CD4-positive, alpha-beta memory T cell (primary cell): ENCODE data around the gene C6orf15. TPM values are rescaled to one million over a fixed set of nuclear protein-coding genes. Genes with fewer than 3 reads are reported as not detected.

ENCODE experiments used
- CTCF ChIA-PET: fragments of 350-600 bp; sonication (Branson Sonifier 250); formaldehyde crosslinking; loops from one replicate; lab custom pipeline; 2021; ENCODE audit warnings: inconsistent platforms; ENCODE audit not compliant: partially characterized antibody; lab: Charles Lee
- POLR2A ChIA-PET: fragments of 350-600 bp; sonication (Branson Sonifier 250); formaldehyde crosslinking; loops from one replicate; lab custom pipeline; 2021; ENCODE audit not compliant: partially characterized antibody; lab: Charles Lee
- DNase-seq, 5 donors: peaks; one replicate each; pipeline versions ENCODE4 v3.0.0 to v3.0.0-alpha.2; 2020 to 2022; ENCODE audit warnings: mixed read lengths in 1 of 5
- H3K27ac ChIP-seq: one replicate; pipeline ENCODE4 v1.7.0; 2013; ENCODE audit warnings: low read depth, low read length
- H3K27me3 ChIP-seq: 2 replicates; pipeline ENCODE4 v1.7.0; 2013; ENCODE audit warnings: mild to moderate bottlenecking, low read length, moderate library complexity; ENCODE audit not compliant: insufficient read depth
- H3K36me3 ChIP-seq: 2 replicates; pipeline ENCODE4 v1.7.0; 2013; ENCODE audit warnings: mild to moderate bottlenecking, low read length, moderate library complexity; ENCODE audit not compliant: insufficient read depth
- H3K4me1 ChIP-seq: 2 replicates; pipeline ENCODE4 v1.7.0; 2013; ENCODE audit warnings: mild to moderate bottlenecking, low read length, moderate library complexity; ENCODE audit not compliant: insufficient read depth
- H3K4me3 ChIP-seq, 2 donors: one replicate each; pipeline ENCODE4 v1.7.0; 2013; ENCODE audit warnings: low read length in 2 of 2, mild to moderate bottlenecking in 1 of 2
- H3K9me3 ChIP-seq, 2 donors: one replicate each; pipeline ENCODE4 v1.7.0; 2013; ENCODE audit warnings: low read length in 2 of 2, control low read depth in 1 of 2; ENCODE audit not compliant: control insufficient read depth in 1 of 2
- H3K27ac Mint-ChIP-seq, 7 donors: one replicate each; pipeline ENCODE4 v1.8.0; 2020 to 2021; ENCODE audit warnings: mixed read lengths in 7 of 7, mild to moderate bottlenecking in 6 of 7, inconsistent platforms in 3 of 7, moderate library complexity in 3 of 7
- H3K27me3 Mint-ChIP-seq, 2 donors: one replicate each; pipeline ENCODE4 v1.8.0; 2020 to 2021; ENCODE audit warnings: mixed read lengths in 2 of 2
- H3K36me3 Mint-ChIP-seq, 2 donors: one replicate each; pipeline ENCODE4 v1.8.0; 2020 to 2021; ENCODE audit warnings: mixed read lengths in 2 of 2, inconsistent platforms in 1 of 2, mild to moderate bottlenecking in 1 of 2
- H3K4me1 Mint-ChIP-seq, 4 donors: one replicate each; pipeline ENCODE4 v1.8.0; 2020 to 2021; ENCODE audit warnings: mixed read lengths in 4 of 4, mild to moderate bottlenecking in 1 of 4
- H3K4me3 Mint-ChIP-seq, 8 donors: one replicate each; pipeline ENCODE4 v1.8.0; 2020 to 2021; ENCODE audit warnings: mixed read lengths in 8 of 8, mild to moderate bottlenecking in 7 of 8, moderate library complexity in 6 of 8, inconsistent platforms in 3 of 8
- H3K9me3 Mint-ChIP-seq, 8 donors: one replicate each; pipeline ENCODE4 v1.8.0; 2020 to 2021; ENCODE audit warnings: mixed read lengths in 8 of 8, mild to moderate bottlenecking in 5 of 8, inconsistent platforms in 3 of 8, moderate library complexity in 1 of 8
- intact Hi-C: fragments of 100-400 bp; cut with micrococcal nuclease; formaldehyde crosslinking; loops from one replicate; pipeline ENCODE4 v1.15.1; 2023
- polyA plus RNA-seq, 2 donors: library from polyadenylated mRNA; unstranded; fragments of 300-500 nt; fragmentation: Illumina TruSeq; gene quantifications; one replicate each; pipeline ENCODE4 v1.2.3, GENCODE V29; 2021
- total RNA-seq, 2 experiments: library from RNA; stranded (reverse); gene quantifications; one replicate each; pipeline ENCODE4 v1.2.3, GENCODE V29; 2021

C6orf15 gene
- total and polyA plus RNA-seq, 4 experiments from 2014 or later = not detected

DNA sequence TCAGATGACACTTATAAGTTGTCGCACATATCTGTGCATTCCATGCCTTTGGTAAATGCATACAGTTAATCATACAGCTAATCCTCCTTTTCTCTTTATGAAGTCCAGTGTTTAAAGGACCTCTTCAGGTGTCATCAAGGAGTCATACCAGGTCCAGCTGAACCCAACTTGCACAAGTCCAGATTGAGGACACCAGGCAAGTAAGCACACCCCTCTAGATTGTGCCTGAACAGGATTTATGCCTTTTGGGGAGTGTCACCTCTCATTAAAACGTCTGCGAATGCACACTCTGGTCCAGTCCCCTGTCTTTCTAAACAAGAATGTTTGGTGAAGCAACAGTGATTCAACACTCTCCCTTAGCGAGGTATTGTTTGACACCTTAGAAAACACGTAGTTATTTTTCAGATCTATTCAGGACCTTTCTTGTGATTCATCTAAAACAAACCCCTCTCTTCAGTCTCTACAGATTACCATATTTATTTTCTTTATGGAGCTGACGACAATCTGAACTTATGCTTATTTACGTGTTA lies 48.4 kb downstream of the C6orf15 start:
- Histone ChIP-seq H3K9me3 (no peaks in the 10 kb centered on the region), H3K36me3 (no peaks in the 10 kb centered on the region), H3K4me1 (no peaks in the 10 kb centered on the region), H3K27ac (no peak overlapping the region), H3K4me3 (no peak overlapping the region), H3K27me3 (no peaks in the 10 kb centered on the region)
- H3K36me3 Mint-ChIP-seq = no peaks in the 10 kb centered on the region
- peaks cover 4 to 9% of the 10 kb centered on the region in 2 donors for H3K27me3 Mint-ChIP-seq
- ChIA-PET CTCF (interaction anchor here (1.3 to 2.1 kb wide), 2 partner anchors 16 to 26 kb away, joined by 5 to 8 read pairs; no protein-coding TSS in a partner anchor), POLR2A (no interaction called here)
- DNase-seq = no peak
- H3K4me1 Mint-ChIP-seq = peaks cover 0 to 2% (median 0%) of the 10 kb centered on the region in 4 donors
- peak overlapping the region in 1 of 7 donors; percentile 50 for H3K27ac Mint-ChIP-seq
- H3K9me3 Mint-ChIP-seq = peaks cover 0 to 1% (median 0%) of the 10 kb centered on the region in 8 donors
- H3K4me3 Mint-ChIP-seq = no peak overlapping the region
- intact Hi-C loops = no loop called here

Other genes with a start within 250 kb of the C6orf15 start
- 10 to 100 TPM; 10.2 to 13.1 TPM for gene DDR1, start 228.1 kb downstream of the C6orf15 start, total RNA-seq
- 1 to 10 TPM; 1.4 to 3.1 TPM for gene DDR1, start 228.1 kb downstream of the C6orf15 start, polyA plus RNA-seq
- gene GTF2H4, start 204.4 kb downstream of the C6orf15 start, total RNA-seq = 10 to 100 TPM; 36.5 to 39.7 TPM
- 1 to 10 TPM; 3.7 to 9.5 TPM for gene GTF2H4, start 204.4 kb downstream of the C6orf15 start, polyA plus RNA-seq
- gene VARS2, start 198.3 kb downstream of the C6orf15 start, total RNA-seq = 10 to 100 TPM; 34.9 to 37.8 TPM
- 10 to 100 TPM; 16.3 to 17.0 TPM for gene VARS2, start 198.3 kb downstream of the C6orf15 start, polyA plus RNA-seq
- gene SFTA2, start 180.4 kb downstream of the C6orf15 start, total RNA-seq = under 1 TPM in 1 of 2 experiments, not detected in 1; 0.44 TPM
- gene SFTA2, start 180.4 kb downstream of the C6orf15 start, polyA plus RNA-seq = not detected
- gene MUCL3, start 171.6 kb downstream of the C6orf15 start, total RNA-seq = not detected
- gene MUCL3, start 171.6 kb downstream of the C6orf15 start, polyA plus RNA-seq = not detected
- not detected for gene MUC21, start 128.9 kb downstream of the C6orf15 start, total RNA-seq
- gene MUC21, start 128.9 kb downstream of the C6orf15 start, polyA plus RNA-seq = not detected
- gene MUC22, start 102.1 kb downstream of the C6orf15 start, total RNA-seq = not detected
- not detected for gene MUC22, start 102.1 kb downstream of the C6orf15 start, polyA plus RNA-seq
- not detected for gene PSORS1C1, start 2.2 kb upstream of the C6orf15 start, total RNA-seq
- gene PSORS1C1, start 2.2 kb upstream of the C6orf15 start, polyA plus RNA-seq = under 1 TPM in 1 of 2 donors, not detected in 1; 0.60 TPM
- not detected for gene CDSN, start 7.9 kb upstream of the C6orf15 start, total RNA-seq
- gene CDSN, start 7.9 kb upstream of the C6orf15 start, polyA plus RNA-seq = not detected
- gene PSORS1C2, start 26.5 kb upstream of the C6orf15 start, total RNA-seq = not detected
- gene PSORS1C2, start 26.5 kb upstream of the C6orf15 start, polyA plus RNA-seq = not detected
- gene CCHCR1, start 45.2 kb upstream of the C6orf15 start, total RNA-seq = 10 to 100 TPM; 29.8 to 30.5 TPM
- 1 to 10 TPM; 3.4 to 8.0 TPM for gene CCHCR1, start 45.2 kb upstream of the C6orf15 start, polyA plus RNA-seq
- gene TCF19, start 46.0 kb upstream of the C6orf15 start, total RNA-seq = 1 to 10 TPM; 9.0 to 9.9 TPM
- 1 to 10 TPM; 6.2 to 6.8 TPM for gene TCF19, start 46.0 kb upstream of the C6orf15 start, polyA plus RNA-seq
- not detected for gene POU5F1, start 58.1 kb upstream of the C6orf15 start, total RNA-seq
- not detected for gene POU5F1, start 58.1 kb upstream of the C6orf15 start, polyA plus RNA-seq
- gene HLA-C, start 159.5 kb upstream of the C6orf15 start, total RNA-seq = 1,000 to 10,000 TPM; 1,481 to 1,487 TPM
- gene HLA-C, start 159.5 kb upstream of the C6orf15 start, polyA plus RNA-seq = 1,000 to 10,000 TPM; 1,775 to 2,914 TPM
- 1,000 to 10,000 TPM; 5,565 to 5,762 TPM for gene HLA-B, start 244.6 kb upstream of the C6orf15 start, total RNA-seq
- gene HLA-B, start 244.6 kb upstream of the C6orf15 start, polyA plus RNA-seq = 1,000 to 10,000 TPM; 6,650 to 9,105 TPM